Breast epithelium (tissue), 3 donors: ENCODE measurements around the gene TFE3.

Experiments
- CTCF ChIP-seq, 3 donors: fragments of 450-650 bp; IDR thresholded peaks; one replicate each; pipeline ENCODE4 v1.5.1; 2016 to 2017; ENCODE audit warnings: antibody characterized with exemption in 3 of 3, mild to moderate bottlenecking in 3 of 3, moderate library complexity in 3 of 3
- POLR2AphosphoS5 ChIP-seq, 3 donors: sonication (generic); formaldehyde crosslinking; IDR thresholded peaks; one replicate each; pipeline ENCODE4 v1.6.1; 2017; ENCODE audit warnings: antibody characterized with exemption in 3 of 3

- no peak for TF ChIP-seq CTCF (IDR thresholded peaks at IDR 0.05)
- TF ChIP-seq POLR2AphosphoS5 (IDR thresholded peaks at IDR 0.05), result no peak
Observed at GRCh38 chrX:49075347-49075746, 32.2 kb upstream of the TFE3 start.
